HepG2 (cell line): ENCODE measurements around the gene RIIAD1. TPM values are rescaled to one million over a fixed set of nuclear protein-coding genes. Genes with fewer than 3 reads are reported as not detected.

Experiments used
- AKNA ChIP-seq: sonication (generic); formaldehyde crosslinking; IDR thresholded peaks from 2 replicates; pipeline ENCODE4 v1.4.0; 2020; ENCODE audit warnings: missing genetic modification reagents, borderline replicate concordance
- ATF3 ChIP-seq: sonication (generic); formaldehyde crosslinking; IDR thresholded peaks from 2 replicates; pipeline ENCODE4 v1.4.0; 2020; ENCODE audit warnings: missing genetic modification reagents
- ATM ChIP-seq: fragments of 450-650 bp; IDR thresholded peaks from 2 replicates; pipeline ENCODE4 v1.7.1; 2017; ENCODE audit warnings: mild to moderate bottlenecking, borderline replicate concordance
- BRCA1 ChIP-seq: sonication (generic); formaldehyde crosslinking; IDR thresholded peaks from 2 replicates; pipeline ENCODE4 v1.4.0; 2020; ENCODE audit warnings: missing genetic modification reagents
- CREB1 ChIP-seq, 2 experiments: fragments of 450-650 bp in 1 of 2; IDR thresholded peaks; 2 replicates each; pipeline ENCODE4 v1.6.1; 2016 to 2017; ENCODE audit warnings: control low read depth in 1 of 2, mild to moderate bottlenecking in 1 of 2, missing compliant biosample characterization in 1 of 2, missing genetic modification characterization in 1 of 2
- FOXP1 ChIP-seq, 2 experiments: fragments of 450-650 bp in 1 of 2; IDR thresholded peaks; 2 replicates each; pipeline ENCODE4 v1.6.1; 2017 to 2018; ENCODE audit warnings: antibody characterized with exemption in 1 of 2
- HHEX ChIP-seq: IDR thresholded peaks from 2 replicates; pipeline ENCODE4 v1.6.1; 2016; ENCODE audit warnings: control low read depth
- IRF1 ChIP-seq: sonication (generic); formaldehyde crosslinking; IDR thresholded peaks from 2 replicates; pipeline ENCODE4 v1.4.0; 2020; ENCODE audit warnings: low read depth, mild to moderate bottlenecking, missing genetic modification reagents
- KLF16 ChIP-seq, 2 experiments: sonication (generic) in 1 of 2; formaldehyde crosslinking in 1 of 2; IDR thresholded peaks; 2 replicates each; pipeline versions ENCODE4 v1.6.1 to v1.8.0; 2016 to 2023; ENCODE audit warnings: missing genetic modification reagents in 2 of 2, missing compliant biosample characterization in 1 of 2
- MBNL3 ChIP-seq: fragments of 250-450 bp; sonication (Bioruptor Pico); conservative IDR thresholded peaks from 2 replicates; pipeline ENCODE4 v1.8.0; 2022; ENCODE audit warnings: mild to moderate bottlenecking, inconsistent platforms
- PAXIP1 ChIP-seq: sonication (generic); formaldehyde crosslinking; conservative IDR thresholded peaks from 2 replicates; pipeline ENCODE4 v1.4.0; 2020; ENCODE audit warnings: mild to moderate bottlenecking, missing genetic modification reagents, moderate library complexity
- PLRG1 ChIP-seq: fragments of 450-650 bp; conservative IDR thresholded peaks from 2 replicates; pipeline ENCODE4 v1.6.1; 2016
- RBM39 ChIP-seq: fragments of 200-400 bp; formaldehyde crosslinking; IDR thresholded peaks from one replicate; pipeline ENCODE4 v1.6.1; 2018; ENCODE audit warnings: antibody characterized with exemption, mild to moderate bottlenecking, low read depth, low read length; ENCODE audit not compliant: poor library complexity, severe bottlenecking
- REXO4 ChIP-seq: sonication (generic); formaldehyde crosslinking; IDR thresholded peaks from 2 replicates; pipeline ENCODE4 v1.8.0; 2022; ENCODE audit warnings: missing genetic modification reagents, mild to moderate bottlenecking, borderline replicate concordance
- SMAD3 ChIP-seq: sonication (generic); formaldehyde crosslinking; IDR thresholded peaks from 2 replicates; pipeline ENCODE4 v1.4.0; 2020; ENCODE audit warnings: missing genetic modification reagents
- WIZ ChIP-seq: sonication (generic); formaldehyde crosslinking; IDR thresholded peaks from 2 replicates; pipeline ENCODE4 v1.5.1; 2020; ENCODE audit warnings: mild to moderate bottlenecking, missing genetic modification reagents
- ZNF317 ChIP-seq: sonication (generic); formaldehyde crosslinking; IDR thresholded peaks from 2 replicates; pipeline ENCODE4 v1.5.0; 2020; ENCODE audit warnings: mild to moderate bottlenecking, missing genetic modification reagents
- ZNF773 ChIP-seq: sonication (generic); formaldehyde crosslinking; IDR thresholded peaks from 2 replicates; pipeline ENCODE4 v1.4.0; 2020; ENCODE audit warnings: missing genetic modification reagents, borderline replicate concordance
- polyA plus RNA-seq, 8 experiments: library from polyadenylated mRNA; depleted of rRNA in 3 of 8; stranded (reverse) in 7 of 8; unstranded in 1 of 8; fragments of >200 nt; fragmentation: Illumina TruSeq in 4 of 8; extraction: Trizol in 4 of 8; gene quantifications; 2 replicates each; pipeline versions ENCODE4 v1.2.1 to v1.2.3, GENCODE V29; 2011 to 2016; ENCODE audit warnings: low read depth in 4 of 8, missing spikeins in 1 of 8, mixed read lengths in 1 of 8; ENCODE audit not compliant: insufficient read depth in 1 of 8
- total RNA-seq, 5 experiments: library from RNA; depleted of rRNA; stranded (reverse); fragments of >200 nt; fragmentation: Illumina TruSeq; extraction: Trizol; gene quantifications; 2 replicates each; pipeline ENCODE4 v1.2.3, GENCODE V29; 2016; ENCODE audit warnings: low read depth in 1 of 5

Gene RIIAD1
- total and polyA plus RNA-seq, 2 of the 13 experiments (the other 11 are each of a cell fraction or from before 2014, with no cell fraction given), result not detected

- no peak for TF ChIP-seq AKNA
- no peak for TF ChIP-seq REXO4 (CRISPR knock-in tag)
- TF ChIP-seq HHEX, result no peak
- TF ChIP-seq WIZ (CRISPR knock-in tag), result no peak
- no peak for TF ChIP-seq KLF16 (CRISPR knock-in tag; IDR thresholded peaks at IDR 0.05)
- TF ChIP-seq ZNF317 (CRISPR knock-in tag), result no peak
- no peak for TF ChIP-seq MBNL3
- no peak for TF ChIP-seq BRCA1 (CRISPR knock-in tag)
- no peak for TF ChIP-seq SMAD3 (CRISPR knock-in tag)
- no peak for TF ChIP-seq PLRG1
- no peak for TF ChIP-seq CREB1 (IDR thresholded peaks at IDR 0.05)
- 0 out of 2 replicates have a peak, but pooled peaks have one; percentile 41 for TF ChIP-seq CREB1 (CRISPR knock-in tag; IDR thresholded peaks at IDR 0.05)
- TF ChIP-seq RBM39, result no peak
- no peak for TF ChIP-seq ATM
- no peak for TF ChIP-seq ZNF773
- TF ChIP-seq IRF1 (CRISPR knock-in tag), result no peak
- peak; percentile 50; the same call in 1 of the 2 replicates for TF ChIP-seq PAXIP1
- no peak for TF ChIP-seq ATF3 (CRISPR knock-in tag)
- TF ChIP-seq FOXP1 (IDR thresholded peaks at IDR 0.05), result no peak
- peak; percentile 75; the same call in 1 of the 2 replicates for TF ChIP-seq FOXP1 (CRISPR knock-in tag; IDR thresholded peaks at IDR 0.05)
These were observed 8.0 kb downstream of the RIIAD1 start (continued) for GRCh38 chr1:151729157-151729965.
